Uterus (tissue), 4 donors: ENCODE results near the gene POPDC2. TPM values are rescaled to one million over a fixed set of nuclear protein-coding genes. Genes with fewer than 3 reads are reported as not detected.

ENCODE experiments used
- DNase-seq, 2 donors: peaks; one replicate each; pipeline ENCODE4 v3.0.0-alpha.2; 2019 to 2020
- H3K27ac ChIP-seq, 2 donors: fragments of 200-600 bp; sonication (generic); 1 replicate in 1 of 2; 2 replicates in 1 of 2; pipeline ENCODE4 v1.5.1; 2016 to 2018
- H3K27me3 ChIP-seq, 2 donors: fragments of 200-600 bp; sonication (generic); one replicate each; pipeline ENCODE4 v1.5.1; 2018 to 2019; ENCODE audit warnings: control low read depth in 1 of 2
- H3K36me3 ChIP-seq, 2 donors: fragments of 200-600 bp; sonication (generic); one replicate each; pipeline ENCODE4 v1.5.1; 2019; ENCODE audit warnings: control low read depth in 1 of 2
- H3K4me1 ChIP-seq, 2 donors: fragments of 200-600 bp; sonication (generic); one replicate each; pipeline ENCODE4 v1.5.1; 2018 to 2019; ENCODE audit warnings: control low read depth in 1 of 2
- H3K4me3 ChIP-seq, 2 donors: fragments of 200-600 bp; sonication (generic); 1 replicate in 1 of 2; 2 replicates in 1 of 2; pipeline ENCODE4 v1.5.1; 2018 to 2019; ENCODE audit warnings: mild to moderate bottlenecking in 1 of 2
- H3K9me3 ChIP-seq, 2 donors: fragments of 200-600 bp; sonication (generic); one replicate each; pipeline ENCODE4 v1.5.1; 2019; ENCODE audit warnings: control low read depth in 1 of 2
- CTCF ChIP-seq, 4 experiments: fragments of 200-600 bp in 2 of 4; fragments of 450-650 bp in 2 of 4; sonication (generic) in 2 of 4; IDR thresholded peaks; one replicate each; pipeline ENCODE4 v1.5.1; 2016 to 2019; ENCODE audit warnings: antibody characterized with exemption in 4 of 4, mild to moderate bottlenecking in 2 of 4, moderate library complexity in 1 of 4
- POLR2A ChIP-seq, 2 donors: fragments of 450-650 bp; IDR thresholded peaks; one replicate each; pipeline ENCODE4 v1.6.1; 2016; ENCODE audit warnings: antibody characterized with exemption in 2 of 2, mild to moderate bottlenecking in 1 of 2, moderate library complexity in 1 of 2
- intact Hi-C: fragments of 100-400 bp; cut with DNase I; formaldehyde crosslinking; loops from one replicate; pipeline ENCODE4 v1.15.1; 2023; ENCODE audit warnings: low total_unique reads
- total RNA-seq, 4 donors: library from RNA; depleted of rRNA in 3 of 4; stranded (reverse); fragments of >200 nt in 3 of 4; gene quantifications; one replicate each; pipeline versions ENCODE4 v1.1.0 to v1.2.4, GENCODE V29; 2014 to 2023
- donor health status: DM: yes; HTN: yes; CAD: no.

POPDC2 gene
- total RNA-seq, 4 donors from 2014 or later: 4.9 to 35.3 (median 7.9) TPM

- H3K9me3 ChIP-seq: no peaks in the 10 kb centered on the region
- H3K36me3 ChIP-seq: no peaks in the 10 kb centered on the region
- no peaks in the 10 kb centered on the region for H3K27me3 ChIP-seq
- intact Hi-C loops: no loop called here
- no peak for DNase-seq
- H3K27ac ChIP-seq: peak overlapping the region; percentile 92 to 94
- TF ChIP-seq POLR2A (IDR thresholded peaks at IDR 0.05) (no peak), CTCF (IDR thresholded peaks at IDR 0.05) (no peak)
- peak overlapping the region; percentile 68 to 77 for H3K4me3 ChIP-seq
- H3K4me1 ChIP-seq: peaks cover 0 to 8% of the 10 kb centered on the region in 2 donors
These were observed 15.6 kb upstream of the POPDC2 start for GRCh38 chr3:119676020-119676419.

- no peak for TF ChIP-seq CTCF (IDR thresholded peaks at IDR 0.05)
- no peak for TF ChIP-seq POLR2A (IDR thresholded peaks at IDR 0.05)
- DNase-seq: no peak
- no peaks in the 10 kb centered on the region for H3K27me3 ChIP-seq
- no peaks in the 10 kb centered on the region for H3K36me3 ChIP-seq
- intact Hi-C loops: no loop called here
- H3K4me3 ChIP-seq: no peak overlapping the region
- no peaks in the 10 kb centered on the region for H3K9me3 ChIP-seq
- peak overlapping the region; percentile 92 to 94 for H3K27ac ChIP-seq
- H3K4me1 ChIP-seq: peaks cover 0 to 8% of the 10 kb centered on the region in 2 donors
These were observed 14.9 kb upstream of the POPDC2 start for GRCh38 chr3:119675188-119675874.

- H3K27me3 ChIP-seq: no peaks in the 10 kb centered on the region
- TF ChIP-seq POLR2A (IDR thresholded peaks at IDR 0.05) (no peak), CTCF (IDR thresholded peaks at IDR 0.05) (no peak)
- no peak overlapping the region for H3K4me3 ChIP-seq
- no peak for DNase-seq
- no peaks in the 10 kb centered on the region for H3K36me3 ChIP-seq
- no peaks in the 10 kb centered on the region for H3K9me3 ChIP-seq
- peaks cover 0 to 8% of the 10 kb centered on the region in 2 donors for H3K4me1 ChIP-seq
- intact Hi-C loops: no loop called here
- H3K27ac ChIP-seq: no peak overlapping the region
These were observed 13.5 kb upstream of the POPDC2 start for GRCh38 chr3:119673875-119674274.

GRCh38 chr3:119672776-119673175 lies 12.4 kb upstream of the POPDC2 start:
- Histone ChIP-seq H3K9me3 (no peaks in the 10 kb centered on the region), H3K4me1 (peaks cover 0 to 8% of the 10 kb centered on the region in 2 donors), H3K27me3 (no peaks in the 10 kb centered on the region), H3K4me3 (no peak overlapping the region), H3K27ac (peak overlapping the region in 1 of 2 donors; percentile 44), H3K36me3 (no peaks in the 10 kb centered on the region)
- DNase-seq: no peak
- intact Hi-C loops: no loop called here
- no peak for TF ChIP-seq CTCF (IDR thresholded peaks at IDR 0.05)
- no peak for TF ChIP-seq POLR2A (IDR thresholded peaks at IDR 0.05)

- no peaks in the 10 kb centered on the region for H3K9me3 ChIP-seq
- no peak for TF ChIP-seq CTCF (IDR thresholded peaks at IDR 0.05)
- no peaks in the 10 kb centered on the region for H3K4me1 ChIP-seq
- intact Hi-C loops: no loop called here
- no peak overlapping the region for H3K4me3 ChIP-seq
- H3K27ac ChIP-seq: peak overlapping the region; percentile 16 to 65
- H3K36me3 ChIP-seq: no peaks in the 10 kb centered on the region
- no peak for DNase-seq
- H3K27me3 ChIP-seq: no peaks in the 10 kb centered on the region
These were observed 9.6 kb upstream of the POPDC2 start for GRCh38 chr3:119669906-119670570.
